Right lobe of liver (tissue), 4 donors: Measurements from ENCODE around the gene BICDL1.

Source experiments
- POLR2A ChIP-seq: fragments of 450-650 bp; IDR thresholded peaks from one replicate; pipeline ENCODE4 v1.6.1; 2017; ENCODE audit warnings: antibody characterized with exemption, mild to moderate bottlenecking
- TF ChIP-seq, protein P1 (sequence below), 4 donors: fragments of 200-600 bp in 3 of 4; fragments of 450-650 bp in 1 of 4; IDR thresholded peaks; one replicate each; pipeline versions ENCODE4 v1.5.1 to v1.8.0; 2016 to 2022; ENCODE audit warnings: antibody characterized with exemption in 4 of 4, mild to moderate bottlenecking in 2 of 4
- donor health status: DM: no; HTN: no; CAD: no.
- donor health status: DM: no; HTN: no; CAD: no.
- donor health status: DM: no; HTN: yes; CAD: no.

DNA sequence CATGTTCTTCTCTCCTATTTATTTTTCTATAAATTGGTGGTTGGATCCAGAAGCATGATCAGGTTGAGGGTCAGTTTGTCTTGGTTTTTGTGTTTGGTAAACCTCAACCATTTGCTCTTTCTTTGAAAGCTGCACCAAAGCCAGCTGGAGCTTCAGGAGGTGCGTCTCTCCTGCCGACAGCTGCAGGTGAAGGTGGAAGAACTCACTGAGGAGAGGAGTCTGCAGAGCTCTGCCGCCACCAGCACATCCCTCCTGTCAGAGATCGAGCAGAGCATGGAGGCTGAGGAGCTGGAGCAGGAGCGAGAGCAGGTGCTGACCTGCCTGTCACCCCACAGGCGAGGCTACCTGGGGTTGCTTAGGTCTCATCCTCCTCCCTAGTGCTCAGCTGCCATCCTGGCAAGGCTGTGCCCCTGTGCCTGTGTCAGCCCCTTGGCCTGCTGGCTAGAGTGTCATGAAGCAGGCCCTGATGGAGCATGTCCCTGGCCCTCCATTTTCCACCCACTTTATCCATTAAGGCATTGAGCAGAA lies 82.5 kb downstream of the BICDL1 start:
- no peak for TF ChIP-seq POLR2A
- TF ChIP-seq, protein P1, sequence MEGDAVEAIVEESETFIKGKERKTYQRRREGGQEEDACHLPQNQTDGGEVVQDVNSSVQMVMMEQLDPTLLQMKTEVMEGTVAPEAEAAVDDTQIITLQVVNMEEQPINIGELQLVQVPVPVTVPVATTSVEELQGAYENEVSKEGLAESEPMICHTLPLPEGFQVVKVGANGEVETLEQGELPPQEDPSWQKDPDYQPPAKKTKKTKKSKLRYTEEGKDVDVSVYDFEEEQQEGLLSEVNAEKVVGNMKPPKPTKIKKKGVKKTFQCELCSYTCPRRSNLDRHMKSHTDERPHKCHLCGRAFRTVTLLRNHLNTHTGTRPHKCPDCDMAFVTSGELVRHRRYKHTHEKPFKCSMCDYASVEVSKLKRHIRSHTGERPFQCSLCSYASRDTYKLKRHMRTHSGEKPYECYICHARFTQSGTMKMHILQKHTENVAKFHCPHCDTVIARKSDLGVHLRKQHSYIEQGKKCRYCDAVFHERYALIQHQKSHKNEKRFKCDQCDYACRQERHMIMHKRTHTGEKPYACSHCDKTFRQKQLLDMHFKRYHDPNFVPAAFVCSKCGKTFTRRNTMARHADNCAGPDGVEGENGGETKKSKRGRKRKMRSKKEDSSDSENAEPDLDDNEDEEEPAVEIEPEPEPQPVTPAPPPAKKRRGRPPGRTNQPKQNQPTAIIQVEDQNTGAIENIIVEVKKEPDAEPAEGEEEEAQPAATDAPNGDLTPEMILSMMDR (IDR thresholded peaks at IDR 0.05) = no peak
